Suprapubic skin (tissue), 4 donors: ENCODE results near the gene SYT12.

ENCODE experiments used
- POLR2A ChIP-seq, 2 donors: fragments of 450-650 bp; IDR thresholded peaks; one replicate each; pipeline ENCODE4 v1.6.1; 2017; ENCODE audit warnings: antibody characterized with exemption in 2 of 2, mild to moderate bottlenecking in 2 of 2, moderate library complexity in 2 of 2
- POLR2AphosphoS5 ChIP-seq, 3 donors: sonication (generic); formaldehyde crosslinking; IDR thresholded peaks; one replicate each; pipeline ENCODE4 v1.6.1; 2017; ENCODE audit warnings: antibody characterized with exemption in 3 of 3

DNA sequence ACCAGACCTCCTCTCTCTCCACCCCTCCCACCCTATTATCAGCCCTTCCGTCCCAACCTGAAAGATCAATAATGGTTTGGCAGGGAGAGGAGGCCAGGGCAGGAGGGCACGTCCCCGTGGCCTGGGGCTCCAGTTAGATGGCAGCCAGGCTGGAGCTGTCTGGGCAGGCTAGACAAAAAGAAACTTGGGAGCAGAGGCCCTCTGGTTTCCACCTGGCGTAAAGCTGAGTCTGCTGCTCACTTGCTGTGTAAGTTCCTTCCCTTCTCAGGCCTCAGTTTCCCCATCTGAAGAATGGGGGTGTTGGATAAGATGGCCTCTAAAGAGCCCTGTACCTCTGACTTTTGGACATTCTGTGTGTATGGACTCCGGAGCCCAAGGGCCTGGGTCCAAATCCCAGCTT, 30.0 kb downstream of the SYT12 start:
- TF ChIP-seq POLR2A (IDR thresholded peaks at IDR 0.05) (no peak), POLR2AphosphoS5 (IDR thresholded peaks at IDR 0.05) (no peak)
